B cell (primary cell): ENCODE results near the gene MAGI2. TPM values are rescaled to one million over a fixed set of nuclear protein-coding genes. Genes with fewer than 3 reads are reported as not detected.

Experiments
- ATAC-seq: fragments of 200-7000 bp; cut with Tn5 transposase; one replicate; pipeline ENCODE4 v1.10.0; 2021; ENCODE audit warnings: low read depth, mild to moderate bottlenecking, moderate number of reproducible peaks, moderate library complexity
- CTCF ChIA-PET: fragments of 350-600 bp; sonication (Branson Sonifier 250); formaldehyde crosslinking; loops from one replicate; lab custom pipeline; 2021; ENCODE audit warnings: antibody characterized with exemption, inconsistent platforms; lab: Charles Lee
- POLR2A ChIA-PET: fragments of 350-600 bp; sonication (Branson Sonifier 250); formaldehyde crosslinking; loops from one replicate; lab custom pipeline; 2021; ENCODE audit warnings: antibody characterized with exemption; lab: Charles Lee
- DNase-seq: peaks from one replicate; pipeline ENCODE4 v3.0.0; 2013
- H2AFZ ChIP-seq: 2 replicates; pipeline ENCODE4 v1.6.1; 2012; ENCODE audit warnings: mild to moderate bottlenecking, low read depth, low read length; ENCODE audit not compliant: insufficient read depth, poor library complexity, severe bottlenecking
- H3K27ac ChIP-seq, 2 donors: 1 replicate in 1 of 2; 2 replicates in 1 of 2; pipeline ENCODE4 v1.5.1; 2012 to 2013; ENCODE audit warnings: low read length in 2 of 2, mild to moderate bottlenecking in 2 of 2, moderate library complexity in 1 of 2
- H3K27me3 ChIP-seq, 4 experiments: fragments of 200-600 bp in 1 of 4; sonication (generic) in 1 of 4; replicated peaks in 1 of 4; 1 replicate in 2 of 4; 2 replicates in 2 of 4; pipeline versions ENCODE4 v1.6.1 to v1.7.0; 2013 to 2016; ENCODE audit warnings: low read length in 3 of 4, mild to moderate bottlenecking in 2 of 4, mixed read lengths in 1 of 4, moderate library complexity in 1 of 4; ENCODE audit not compliant: insufficient read depth in 4 of 4, control insufficient read depth in 3 of 4; ENCODE audit errors: control extremely low read depth in 1 of 4
- H3K36me3 ChIP-seq, 2 experiments: replicated peaks in 1 of 2; 1 replicate in 1 of 2; 2 replicates in 1 of 2; pipeline versions ENCODE4 v1.6.1 to v1.7.1; 2013; ENCODE audit warnings: low read length in 1 of 2; ENCODE audit not compliant: insufficient read depth in 2 of 2, control insufficient read depth in 1 of 2; ENCODE audit errors: control extremely low read depth in 1 of 2, extremely low read depth in 1 of 2
- H3K4me1 ChIP-seq, 2 donors: fragments of 200-600 bp in 1 of 2; sonication (generic) in 1 of 2; 1 replicate in 1 of 2; 2 replicates in 1 of 2; pipeline versions ENCODE4 v1.5.1 to v1.6.1; 2013 to 2017; ENCODE audit warnings: low read length in 2 of 2; ENCODE audit not compliant: control insufficient read depth in 2 of 2, insufficient read depth in 2 of 2
- H3K4me2 ChIP-seq: replicated peaks from 2 replicates; pipeline ENCODE3; 2012; ENCODE audit warnings: mild to moderate bottlenecking, low read depth, low read length; ENCODE audit not compliant: poor library complexity, severe bottlenecking
- H3K4me3 ChIP-seq, 5 experiments: fragments of 200-600 bp in 1 of 5; sonication (generic) in 1 of 5; 1 replicate in 3 of 5; 2 replicates in 2 of 5; pipeline versions ENCODE4 v1.5.1 to v1.7.0; 2011 to 2016; ENCODE audit warnings: low read length in 4 of 5, mild to moderate bottlenecking in 4 of 5, low read depth in 2 of 5, control low read depth in 1 of 5, moderate library complexity in 1 of 5; ENCODE audit not compliant: insufficient read depth in 1 of 5; ENCODE audit errors: control extremely low read depth in 1 of 5, extremely low read depth in 1 of 5
- H3K79me2 ChIP-seq: fragments of 200-600 bp; sonication (generic); one replicate; pipeline ENCODE4 v1.6.0; 2016; ENCODE audit warnings: low read length; ENCODE audit not compliant: control insufficient read depth, insufficient read depth
- H3K9ac ChIP-seq: fragments of 200-600 bp; sonication (generic); 2 replicates; pipeline ENCODE4 v1.6.1; 2017; ENCODE audit warnings: mild to moderate bottlenecking, low read length, moderate library complexity
- H3K9me3 ChIP-seq, 3 donors: one replicate each; pipeline versions ENCODE4 v1.6.1 to v1.7.1; 2013; ENCODE audit warnings: low read length in 2 of 3; ENCODE audit not compliant: control insufficient read depth in 2 of 3, insufficient read depth in 1 of 3; ENCODE audit errors: control extremely low read depth in 1 of 3
- H4K20me1 ChIP-seq: 2 replicates; pipeline ENCODE4 v1.6.0; 2012; ENCODE audit warnings: mild to moderate bottlenecking, low read length; ENCODE audit not compliant: insufficient read depth, control insufficient read depth, poor library complexity, severe bottlenecking
- H3K27ac Mint-ChIP-seq: one replicate; pipeline ENCODE4 v1.8.0; 2021; ENCODE audit warnings: mixed read lengths
- H3K27me3 Mint-ChIP-seq: one replicate; pipeline ENCODE4 v1.8.0; 2021; ENCODE audit warnings: mixed read lengths
- H3K4me1 Mint-ChIP-seq: one replicate; pipeline ENCODE4 v1.8.0; 2021; ENCODE audit warnings: mixed read lengths
- H3K4me3 Mint-ChIP-seq: one replicate; pipeline ENCODE4 v1.8.0; 2021; ENCODE audit warnings: mixed read lengths
- H3K9me3 Mint-ChIP-seq: one replicate; pipeline ENCODE4 v1.8.0; 2022; ENCODE audit warnings: mixed read lengths; ENCODE audit not compliant: insufficient read depth
- EZH2 ChIP-seq: IDR thresholded peaks from 2 replicates; pipeline ENCODE4 v1.6.1; 2012; ENCODE audit warnings: borderline replicate concordance, low read depth, mild to moderate bottlenecking, moderate library complexity, low read length; ENCODE audit not compliant: insufficient read depth, poor library complexity, severe bottlenecking
- WGBS: methylation state at CpG from one replicate; pipeline ENCODE4 v1.1.5; 2013; ENCODE audit warnings: missing lambda C conversion rate; ENCODE audit not compliant: insufficient coverage; 5-methylcytosine and 5-hydroxymethylcytosine counted together
- intact Hi-C: fragments of 100-400 bp; cut with micrococcal nuclease; formaldehyde crosslinking; loops from one replicate; pipeline ENCODE4 v1.10.0; 2022
- polyA plus RNA-seq: library from polyadenylated mRNA; depleted of rRNA; stranded (reverse); fragments of >200 nt; gene quantifications from 2 replicates; pipeline ENCODE4 v1.2.3, GENCODE V29; 2012
- total RNA-seq, 2 donors: library from RNA; stranded (reverse); fragments of 120-200 nt in 1 of 2; gene quantifications; 1 replicate in 1 of 2; 2 replicates in 1 of 2; pipeline versions ENCODE4 v1.2.3 to v1.2.4, GENCODE V29; 2013 to 2022
- TF ChIP-seq, protein P1 (sequence below): fragments of 200-600 bp; IDR thresholded peaks from one replicate; pipeline ENCODE4 v1.8.0; 2022; ENCODE audit warnings: antibody characterized with exemption, mild to moderate bottlenecking

The MAGI2 gene
- total and polyA plus RNA-seq, 2 donors (not counting 1 experiment from before 2014, with no cell fraction given) = 0.16 to 0.64 TPM

GRCh38 chr7:78224923-78225322 lies 1228.5 kb downstream of the MAGI2 start:
- ATAC-seq (no peak), DNase-seq (no peak)
- Mint-ChIP-seq H3K4me3 (no peak overlapping the region), H3K4me1 (no peaks in the 10 kb centered on the region), H3K27me3 (peaks cover 11% of the 10 kb centered on the region), H3K9me3 (no peaks in the 10 kb centered on the region), H3K27ac (no peak overlapping the region)
- peaks cover 0 to 6% (median 2%) of the 10 kb centered on the region in 4 experiments for H3K27me3 ChIP-seq
- H3K36me3 ChIP-seq = no peaks in the 10 kb centered on the region
- H2AFZ ChIP-seq = no peak overlapping the region
- intact Hi-C loops = no loop called here
- no peak overlapping the region for H3K27ac ChIP-seq
- H3K4me3 ChIP-seq = no peak overlapping the region
- CTCF ChIA-PET = no interaction called here
- no peak for TF ChIP-seq EZH2
- TF ChIP-seq, protein P1, sequence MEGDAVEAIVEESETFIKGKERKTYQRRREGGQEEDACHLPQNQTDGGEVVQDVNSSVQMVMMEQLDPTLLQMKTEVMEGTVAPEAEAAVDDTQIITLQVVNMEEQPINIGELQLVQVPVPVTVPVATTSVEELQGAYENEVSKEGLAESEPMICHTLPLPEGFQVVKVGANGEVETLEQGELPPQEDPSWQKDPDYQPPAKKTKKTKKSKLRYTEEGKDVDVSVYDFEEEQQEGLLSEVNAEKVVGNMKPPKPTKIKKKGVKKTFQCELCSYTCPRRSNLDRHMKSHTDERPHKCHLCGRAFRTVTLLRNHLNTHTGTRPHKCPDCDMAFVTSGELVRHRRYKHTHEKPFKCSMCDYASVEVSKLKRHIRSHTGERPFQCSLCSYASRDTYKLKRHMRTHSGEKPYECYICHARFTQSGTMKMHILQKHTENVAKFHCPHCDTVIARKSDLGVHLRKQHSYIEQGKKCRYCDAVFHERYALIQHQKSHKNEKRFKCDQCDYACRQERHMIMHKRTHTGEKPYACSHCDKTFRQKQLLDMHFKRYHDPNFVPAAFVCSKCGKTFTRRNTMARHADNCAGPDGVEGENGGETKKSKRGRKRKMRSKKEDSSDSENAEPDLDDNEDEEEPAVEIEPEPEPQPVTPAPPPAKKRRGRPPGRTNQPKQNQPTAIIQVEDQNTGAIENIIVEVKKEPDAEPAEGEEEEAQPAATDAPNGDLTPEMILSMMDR = no peak
- H3K79me2 ChIP-seq = no peaks in the 10 kb centered on the region
- no peaks in the 10 kb centered on the region for H3K9me3 ChIP-seq
- H3K9ac ChIP-seq = no peak overlapping the region
- H3K4me2 ChIP-seq = no peak overlapping the region
- H3K4me1 ChIP-seq = no peaks in the 10 kb centered on the region
- WGBS = 81% methylated on average over 2 of the region's 4 CpGs
- no peaks in the 10 kb centered on the region for H4K20me1 ChIP-seq
- POLR2A ChIA-PET = no interaction called here

DNA sequence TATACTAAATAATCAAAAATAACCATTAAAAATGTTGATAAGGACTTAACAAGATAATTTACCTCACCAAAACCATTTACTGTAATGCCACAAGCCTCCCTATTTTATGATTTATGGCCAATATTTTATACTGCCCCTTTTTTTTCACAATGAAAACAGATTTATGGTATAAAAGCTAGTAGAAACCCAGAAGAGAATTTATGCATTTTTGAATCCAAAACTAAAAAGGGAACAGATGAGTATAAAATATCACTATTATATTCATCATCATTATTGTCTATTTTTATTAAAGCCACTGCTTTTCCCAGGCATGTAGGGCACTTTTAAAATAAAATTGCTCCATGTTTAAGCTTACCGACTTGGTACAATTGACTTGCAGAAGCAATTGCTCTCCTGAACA lies 1229.9 kb downstream of the MAGI2 start:
- no peaks in the 10 kb centered on the region for H3K36me3 ChIP-seq
- WGBS = 100% methylated on average over 1 of the region's 1 CpG
- no peak for ATAC-seq
- H2AFZ ChIP-seq = no peak overlapping the region
- no peak overlapping the region for H3K4me3 ChIP-seq
- no peaks in the 10 kb centered on the region for H3K9me3 ChIP-seq
- no peak overlapping the region for H3K27ac Mint-ChIP-seq
- no peaks in the 10 kb centered on the region for H4K20me1 ChIP-seq
- H3K4me1 Mint-ChIP-seq = no peaks in the 10 kb centered on the region
- H3K27ac ChIP-seq = no peak overlapping the region
- H3K4me2 ChIP-seq = no peak overlapping the region
- no peaks in the 10 kb centered on the region for H3K79me2 ChIP-seq
- no peak overlapping the region for H3K4me3 Mint-ChIP-seq
- no peak overlapping the region for H3K9ac ChIP-seq
- peaks cover 0 to 2% (median 0%) of the 10 kb centered on the region in 4 experiments for H3K27me3 ChIP-seq
- no peak for TF ChIP-seq EZH2
- TF ChIP-seq, protein P1 = no peak
- peaks cover 6% of the 10 kb centered on the region for H3K27me3 Mint-ChIP-seq
- intact Hi-C loops = no loop called here
- H3K4me1 ChIP-seq = no peaks in the 10 kb centered on the region
- no peak for DNase-seq
- no peaks in the 10 kb centered on the region for H3K9me3 Mint-ChIP-seq
- ChIA-PET POLR2A (no interaction called here), CTCF (no interaction called here)
